ENCODE measurements around the gene DHX32. TPM values are rescaled to one million over a fixed set of nuclear protein-coding genes. Genes with fewer than 3 reads are reported as not detected.

The DHX32 gene
- total RNA-seq, 2 donors from 2014 or later = 25.2 to 35.6 TPM

DNA sequence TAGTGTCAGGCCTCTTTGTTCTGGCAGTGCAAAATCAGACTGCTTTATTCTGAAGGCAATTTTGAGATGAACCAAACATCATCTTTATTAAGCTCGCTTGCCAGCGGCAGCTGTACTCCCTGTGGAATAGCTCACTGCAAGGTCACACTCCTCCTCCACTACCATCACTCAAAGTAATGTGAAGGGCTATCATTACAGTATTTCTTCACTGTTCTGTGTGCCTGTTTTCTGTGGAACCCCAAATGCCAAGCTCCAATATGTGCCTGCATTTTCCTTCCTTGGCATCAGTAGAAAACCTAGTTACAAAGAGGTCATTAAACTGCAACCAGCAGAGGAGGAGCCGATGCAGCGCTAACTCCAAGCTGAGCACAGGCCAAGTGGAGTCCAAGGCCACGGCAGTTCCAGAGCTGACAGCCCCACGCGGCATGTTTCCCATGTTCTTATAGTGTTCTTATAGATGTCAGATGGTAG is 36.3 kb downstream of the DHX32 start:
- peak; percentile 68 to 86 (median 84) for DNase-seq
- WGBS, 2 donors = 12 to 21% methylated on average over 7 of the region's 7 CpGs

DNA sequence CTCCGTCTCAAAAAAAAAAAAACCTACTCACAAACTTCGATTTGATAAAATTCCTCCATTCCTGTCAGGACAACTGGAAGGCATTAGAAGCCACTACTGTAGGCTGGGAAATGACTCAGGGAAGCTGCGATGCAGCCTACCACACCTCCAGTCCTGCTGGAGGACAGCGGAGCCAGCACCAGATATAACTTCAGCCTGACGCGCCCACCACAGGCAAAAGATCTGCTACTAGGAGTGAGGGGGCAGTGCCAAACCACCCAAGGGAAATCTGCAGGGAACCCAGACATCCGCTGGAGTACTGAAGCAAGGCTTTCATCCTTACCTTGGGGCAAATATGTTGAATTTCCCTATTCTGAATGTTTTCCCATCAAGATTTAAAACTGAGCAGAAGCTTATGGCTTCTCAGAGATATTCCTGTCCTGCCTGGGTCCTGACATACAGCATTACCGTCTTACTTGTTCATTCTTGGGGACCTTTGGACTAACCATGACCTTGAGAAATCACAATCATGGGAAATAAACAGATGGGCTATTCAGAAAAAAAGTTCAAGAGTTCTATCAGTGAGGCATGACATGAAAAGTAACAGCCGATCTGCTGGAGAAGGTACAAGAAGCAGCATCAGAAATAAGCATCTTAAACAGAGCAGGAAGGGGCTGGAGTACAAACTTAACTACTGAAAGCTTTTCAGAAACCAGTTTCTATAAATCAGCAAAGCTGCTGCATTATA is 37.3 kb downstream of the DHX32 start:
- H3K36me3 ChIP-seq (replicated peaks in 1 of 2; ENCODE audit: insufficient read depth in 1 of 2, low read depth in 2 of 2) = peaks cover 6 to 7% of the 10 kb centered on the region in 2 donors
- H3K27ac ChIP-seq = peak overlapping the region; percentile 60 to 77 (median 74)
- no peaks in the 10 kb centered on the region for H3K9me3 ChIP-seq
- H3K4me1 ChIP-seq = peaks cover 56% of the 10 kb centered on the region
- H3K27me3 ChIP-seq = no peaks in the 10 kb centered on the region
- peak; percentile 70 for ATAC-seq
- intact Hi-C loops (cut with DNase I) = no loop called here
- peak; percentile 25 to 45 (median 33) for DNase-seq
- 27 to 46% methylated on average over 5 to 9 of the region's 9 CpGs for WGBS, 2 donors
- H3K4me3 ChIP-seq = no peak overlapping the region
- peak in 1 of 3 donors; percentile 17 for TF ChIP-seq POLR2A (IDR thresholded peaks at IDR 0.05)
- TF ChIP-seq, protein P1, sequence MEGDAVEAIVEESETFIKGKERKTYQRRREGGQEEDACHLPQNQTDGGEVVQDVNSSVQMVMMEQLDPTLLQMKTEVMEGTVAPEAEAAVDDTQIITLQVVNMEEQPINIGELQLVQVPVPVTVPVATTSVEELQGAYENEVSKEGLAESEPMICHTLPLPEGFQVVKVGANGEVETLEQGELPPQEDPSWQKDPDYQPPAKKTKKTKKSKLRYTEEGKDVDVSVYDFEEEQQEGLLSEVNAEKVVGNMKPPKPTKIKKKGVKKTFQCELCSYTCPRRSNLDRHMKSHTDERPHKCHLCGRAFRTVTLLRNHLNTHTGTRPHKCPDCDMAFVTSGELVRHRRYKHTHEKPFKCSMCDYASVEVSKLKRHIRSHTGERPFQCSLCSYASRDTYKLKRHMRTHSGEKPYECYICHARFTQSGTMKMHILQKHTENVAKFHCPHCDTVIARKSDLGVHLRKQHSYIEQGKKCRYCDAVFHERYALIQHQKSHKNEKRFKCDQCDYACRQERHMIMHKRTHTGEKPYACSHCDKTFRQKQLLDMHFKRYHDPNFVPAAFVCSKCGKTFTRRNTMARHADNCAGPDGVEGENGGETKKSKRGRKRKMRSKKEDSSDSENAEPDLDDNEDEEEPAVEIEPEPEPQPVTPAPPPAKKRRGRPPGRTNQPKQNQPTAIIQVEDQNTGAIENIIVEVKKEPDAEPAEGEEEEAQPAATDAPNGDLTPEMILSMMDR (IDR thresholded peaks at IDR 0.05) = no peak

More for the DNA sequence above, 36.3 kb downstream of the DHX32 start:
- ATAC-seq = peak; percentile 73
- Histone ChIP-seq H3K27me3 (no peaks in the 10 kb centered on the region), H3K4me1 (peaks cover 61% of the 10 kb centered on the region), H3K36me3 (replicated peaks in 1 of 2; ENCODE audit: insufficient read depth in 1 of 2, low read depth in 2 of 2) (peaks cover 6 to 7% of the 10 kb centered on the region in 2 donors), H3K4me3 (no peak overlapping the region), H3K9me3 (no peaks in the 10 kb centered on the region), H3K27ac (peak overlapping the region; percentile 60 to 77 (median 74))
- TF ChIP-seq POLR2A (IDR thresholded peaks at IDR 0.05) = no peak
- TF ChIP-seq, protein P1 (IDR thresholded peaks at IDR 0.05) = no peak
- intact Hi-C loops (cut with DNase I) = no loop called here

DNA sequence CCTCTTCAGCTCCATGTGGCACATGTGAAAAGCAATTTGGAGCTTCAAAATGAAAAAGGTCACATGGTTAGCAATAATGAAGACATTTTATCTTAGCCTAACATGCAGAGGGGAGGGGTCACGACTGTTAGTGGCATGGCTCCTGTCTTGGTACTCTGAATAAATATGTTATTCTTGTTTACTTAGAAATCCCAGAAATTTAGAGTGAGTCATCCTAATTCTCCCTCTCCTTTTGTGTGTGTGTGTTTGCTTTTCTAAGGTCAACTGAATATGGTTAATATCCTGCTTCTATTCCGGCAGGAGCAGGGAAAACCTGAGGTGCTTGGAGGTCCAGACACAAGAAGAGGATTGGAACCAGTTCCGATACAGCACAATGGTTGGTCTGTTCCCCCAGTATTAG is 40.1 kb downstream of the DHX32 start:
- ATAC-seq (no peak), DNase-seq (no peak)
- no peak for TF ChIP-seq POLR2A (IDR thresholded peaks at IDR 0.05)
- TF ChIP-seq, protein P1 (IDR thresholded peaks at IDR 0.05) = no peak
- Histone ChIP-seq H3K9me3 (no peaks in the 10 kb centered on the region), H3K4me1 (peaks cover 39% of the 10 kb centered on the region), H3K36me3 (replicated peaks in 1 of 2; ENCODE audit: insufficient read depth in 1 of 2, low read depth in 2 of 2) (peaks cover 15 to 24% of the 10 kb centered on the region in 2 donors), H3K27me3 (no peaks in the 10 kb centered on the region), H3K27ac (peak overlapping the region in 1 of 4 donors; percentile 26), H3K4me3 (no peak overlapping the region)
- WGBS, 2 donors = 65 to 74% methylated on average over 3 of the region's 3 CpGs
- intact Hi-C loops (cut with DNase I) = no loop called here

DNA sequence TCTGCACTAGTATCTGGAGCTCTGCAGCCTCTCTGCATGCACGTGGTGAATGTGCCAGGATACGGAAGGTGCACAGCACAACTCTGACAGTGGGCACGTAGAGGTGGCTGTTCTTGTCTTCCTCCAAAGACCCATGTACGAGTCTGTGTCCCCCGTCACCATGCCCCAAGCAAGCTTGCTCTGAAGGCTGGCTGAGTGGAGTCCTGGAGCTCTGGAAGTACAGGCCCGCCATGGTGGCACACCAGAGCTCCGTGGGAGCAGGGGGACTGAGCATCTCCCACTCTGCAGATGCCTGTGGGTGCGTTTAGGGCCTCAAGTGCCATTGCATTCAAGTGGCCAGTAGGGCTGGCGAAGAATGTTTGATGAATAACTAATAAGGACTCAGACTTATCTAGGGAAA is 40.7 kb downstream of the DHX32 start:
- ATAC-seq (no peak), DNase-seq (no peak)
- peaks cover 33% of the 10 kb centered on the region for H3K4me1 ChIP-seq
- H3K27ac ChIP-seq = no peak overlapping the region
- TF ChIP-seq POLR2A (IDR thresholded peaks at IDR 0.05) = no peak
- TF ChIP-seq, protein P1 (IDR thresholded peaks at IDR 0.05) = no peak
- H3K27me3 ChIP-seq = no peaks in the 10 kb centered on the region
- H3K4me3 ChIP-seq = no peak overlapping the region
- 91 to 97% methylated on average over 9 of the region's 9 CpGs for WGBS, 2 donors
- intact Hi-C loops (cut with DNase I) = no loop called here
- H3K36me3 ChIP-seq (replicated peaks in 1 of 2; ENCODE audit: insufficient read depth in 1 of 2, low read depth in 2 of 2) = peaks cover 15 to 24% of the 10 kb centered on the region in 2 donors
- H3K9me3 ChIP-seq = no peaks in the 10 kb centered on the region
